ENCODE data around the gene PRSS16.
"Not testable (repeated sequence)": the region's sequence is repeated elsewhere in the genome, so short reads cannot be mapped to it uniquely, and the experiment has no call there.

DNA sequence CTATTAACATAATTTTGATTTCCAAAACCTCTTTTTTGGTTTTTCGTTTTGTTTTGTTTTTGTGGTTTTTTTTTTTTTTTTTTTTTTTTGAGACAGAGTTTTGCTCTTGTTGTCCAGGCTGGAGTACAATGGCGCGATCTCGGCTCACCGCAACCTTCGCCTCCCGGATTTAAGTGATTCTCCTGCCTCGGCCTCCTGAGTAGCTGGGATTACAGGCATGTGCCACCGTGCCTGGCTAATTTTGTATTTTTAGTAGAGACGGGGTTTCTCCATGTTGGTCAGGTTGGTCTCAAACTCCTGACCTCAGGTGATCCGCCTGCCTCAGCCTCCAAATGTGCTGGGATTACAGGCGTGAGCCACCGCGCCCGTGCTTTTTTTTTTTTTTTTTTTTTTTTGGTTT is 24.5 kb upstream of the PRSS16 start:
- TF ChIP-seq, protein P1, sequence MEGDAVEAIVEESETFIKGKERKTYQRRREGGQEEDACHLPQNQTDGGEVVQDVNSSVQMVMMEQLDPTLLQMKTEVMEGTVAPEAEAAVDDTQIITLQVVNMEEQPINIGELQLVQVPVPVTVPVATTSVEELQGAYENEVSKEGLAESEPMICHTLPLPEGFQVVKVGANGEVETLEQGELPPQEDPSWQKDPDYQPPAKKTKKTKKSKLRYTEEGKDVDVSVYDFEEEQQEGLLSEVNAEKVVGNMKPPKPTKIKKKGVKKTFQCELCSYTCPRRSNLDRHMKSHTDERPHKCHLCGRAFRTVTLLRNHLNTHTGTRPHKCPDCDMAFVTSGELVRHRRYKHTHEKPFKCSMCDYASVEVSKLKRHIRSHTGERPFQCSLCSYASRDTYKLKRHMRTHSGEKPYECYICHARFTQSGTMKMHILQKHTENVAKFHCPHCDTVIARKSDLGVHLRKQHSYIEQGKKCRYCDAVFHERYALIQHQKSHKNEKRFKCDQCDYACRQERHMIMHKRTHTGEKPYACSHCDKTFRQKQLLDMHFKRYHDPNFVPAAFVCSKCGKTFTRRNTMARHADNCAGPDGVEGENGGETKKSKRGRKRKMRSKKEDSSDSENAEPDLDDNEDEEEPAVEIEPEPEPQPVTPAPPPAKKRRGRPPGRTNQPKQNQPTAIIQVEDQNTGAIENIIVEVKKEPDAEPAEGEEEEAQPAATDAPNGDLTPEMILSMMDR (IDR thresholded peaks at IDR 0.05) = not testable (repeated sequence)
- not testable (repeated sequence) for TF ChIP-seq ZFX (IDR thresholded peaks at IDR 0.05; ENCODE audit: borderline replicate concordance)
